Adrenal gland (tissue), 12 donors: ENCODE results near the gene REXO2. TPM values are rescaled to one million over a fixed set of nuclear protein-coding genes. Genes with fewer than 3 reads are reported as not detected.

Source experiments
- DNase-seq, 7 donors: peaks; one replicate each; pipeline ENCODE4 v3.0.0-alpha.2; 2019 to 2020
- H3K27ac ChIP-seq, 5 donors: fragments of 200-600 bp; sonication (generic) in 4 of 5; 1 replicate in 3 of 5; 2 replicates in 2 of 5; pipeline versions ENCODE4 v1.5.1 to v1.8.0; 2016 to 2020; ENCODE audit warnings: mild to moderate bottlenecking in 1 of 5
- H3K27me3 ChIP-seq: fragments of 200-600 bp; 2 replicates; pipeline ENCODE4 v1.8.0; 2021
- H3K36me3 ChIP-seq, 2 donors: fragments of 200-600 bp; replicated peaks in 1 of 2; 1 replicate in 1 of 2; 2 replicates in 1 of 2; pipeline versions ENCODE4 v1.5.1 to v1.8.0; 2018 to 2022
- H3K4me1 ChIP-seq, 2 donors: fragments of 200-600 bp; replicated peaks in 1 of 2; 1 replicate in 1 of 2; 2 replicates in 1 of 2; pipeline versions ENCODE4 v1.5.1 to v1.8.0; 2018 to 2021
- H3K4me3 ChIP-seq, 4 donors: fragments of 200-600 bp; sonication (generic) in 3 of 4; one replicate each; pipeline ENCODE4 v1.5.1; 2016 to 2018
- H3K9me3 ChIP-seq, 3 donors: fragments of 200-600 bp; sonication (generic) in 1 of 3; replicated peaks in 1 of 3; 1 replicate in 2 of 3; 2 replicates in 1 of 3; pipeline versions ENCODE4 v1.5.1 to v1.8.0; 2016 to 2021
- POLR2A ChIP-seq, 2 donors: fragments of 450-650 bp; IDR thresholded peaks; one replicate each; pipeline ENCODE4 v1.6.1; 2017; ENCODE audit warnings: antibody characterized with exemption in 2 of 2, mild to moderate bottlenecking in 2 of 2, moderate library complexity in 1 of 2
- WGBS, 4 donors: extraction: QIAGEN DNeasy Blood & Tissue Kit in 2 of 4; methylation state at CpG; one replicate each; pipeline versions ENCODE4 v1.1.5 to v1.1.7; 2013 to 2017; 5-methylcytosine and 5-hydroxymethylcytosine counted together
- intact Hi-C, 2 donors: fragments of 100-400 bp; cut with DNase I; formaldehyde crosslinking; loops; one replicate each; pipeline versions ENCODE4 v1.14.1 to v1.15.0; 2022 to 2023
- polyA plus RNA-seq, 3 donors: library from polyadenylated mRNA; stranded (reverse); fragments of 200-250 nt in 2 of 3; fragments of 350-450 nt in 1 of 3; fragmentation: Illumina TruSeq in 1 of 3; extraction: RNeasy Lipid Tissue Mini Kit (QIAGEN cat#74804) in 1 of 3; gene quantifications; one replicate each; pipeline ENCODE4 v1.2.3, GENCODE V29; 2013 to 2014
- total RNA-seq, 9 donors: library from RNA; depleted of rRNA in 4 of 9; stranded (reverse); fragments of >200 nt in 4 of 9; fragments of 120-200 nt in 1 of 9; fragmentation: NEBNext Ultra II Directional in 1 of 9; extraction: Animal tissue kit (Norgen Biotek cat#: 25700) in 1 of 9; gene quantifications; one replicate each; pipeline versions ENCODE4 v1.1.0 to v1.2.4, GENCODE V29; 2013 to 2023
- TF ChIP-seq, protein P1 (sequence below), 6 experiments: fragments of 450-650 bp in 4 of 6; fragments of 200-600 bp in 2 of 6; sonication (generic) in 1 of 6; IDR thresholded peaks; 1 replicate in 5 of 6; 2 replicates in 1 of 6; pipeline versions ENCODE4 v1.5.1 to v1.8.0; 2016 to 2021; ENCODE audit warnings: antibody characterized with exemption in 6 of 6, mild to moderate bottlenecking in 2 of 6, moderate library complexity in 1 of 6
- donor health status: healthy with polysubstance abuse.
- donor health status: Bipolar disorder and iron deficiency.
- donor health status: DM: yes; HTN: yes; CAD: no.
- donor health status: DM: no; HTN: no; CAD: no.
- donor health status: DM: no; HTN: no; CAD: no.
- donor health status: DM: yes; HTN: yes; CAD: no.

REXO2 gene
- total and polyA plus RNA-seq, 12 donors, result 50.5 to 211 (median 107) TPM

DNA sequence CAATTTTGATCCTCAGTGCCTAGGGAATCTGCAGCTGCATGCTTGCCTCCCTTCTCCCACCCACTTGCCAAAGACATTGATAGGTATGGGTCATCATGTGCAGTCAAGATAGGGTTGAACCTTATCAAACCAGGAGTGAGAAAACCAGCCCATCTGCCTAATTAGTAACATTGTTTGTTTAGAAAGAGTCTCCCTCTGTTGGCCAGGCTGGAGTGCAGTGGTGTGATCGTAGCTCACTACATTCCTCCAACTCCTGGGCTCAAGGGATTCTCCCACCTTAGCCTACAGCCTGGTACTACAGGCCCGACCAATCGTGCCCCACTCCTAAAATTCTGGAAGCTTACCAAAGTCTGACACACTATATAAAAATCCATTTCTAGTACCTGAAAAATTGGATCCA, 43.5 kb upstream of the REXO2 start:
- peaks cover 14 to 18% of the 10 kb centered on the region in 2 donors for H3K4me1 ChIP-seq
- H3K4me3 ChIP-seq, result no peak overlapping the region
- intact Hi-C loops, result no loop called here
- no peaks in the 10 kb centered on the region for H3K36me3 ChIP-seq
- H3K27ac ChIP-seq, result no peak overlapping the region
- 56 to 66% (median 58%) methylated on average over 3 of the region's 3 CpGs for WGBS, 4 donors
- H3K9me3 ChIP-seq, result no peaks in the 10 kb centered on the region
- no peak for TF ChIP-seq POLR2A (IDR thresholded peaks at IDR 0.05)
- TF ChIP-seq, protein P1, sequence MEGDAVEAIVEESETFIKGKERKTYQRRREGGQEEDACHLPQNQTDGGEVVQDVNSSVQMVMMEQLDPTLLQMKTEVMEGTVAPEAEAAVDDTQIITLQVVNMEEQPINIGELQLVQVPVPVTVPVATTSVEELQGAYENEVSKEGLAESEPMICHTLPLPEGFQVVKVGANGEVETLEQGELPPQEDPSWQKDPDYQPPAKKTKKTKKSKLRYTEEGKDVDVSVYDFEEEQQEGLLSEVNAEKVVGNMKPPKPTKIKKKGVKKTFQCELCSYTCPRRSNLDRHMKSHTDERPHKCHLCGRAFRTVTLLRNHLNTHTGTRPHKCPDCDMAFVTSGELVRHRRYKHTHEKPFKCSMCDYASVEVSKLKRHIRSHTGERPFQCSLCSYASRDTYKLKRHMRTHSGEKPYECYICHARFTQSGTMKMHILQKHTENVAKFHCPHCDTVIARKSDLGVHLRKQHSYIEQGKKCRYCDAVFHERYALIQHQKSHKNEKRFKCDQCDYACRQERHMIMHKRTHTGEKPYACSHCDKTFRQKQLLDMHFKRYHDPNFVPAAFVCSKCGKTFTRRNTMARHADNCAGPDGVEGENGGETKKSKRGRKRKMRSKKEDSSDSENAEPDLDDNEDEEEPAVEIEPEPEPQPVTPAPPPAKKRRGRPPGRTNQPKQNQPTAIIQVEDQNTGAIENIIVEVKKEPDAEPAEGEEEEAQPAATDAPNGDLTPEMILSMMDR (IDR thresholded peaks at IDR 0.05), result no peak
- DNase-seq, result no peak
- H3K27me3 ChIP-seq, result peaks cover 8% of the 10 kb centered on the region

DNA sequence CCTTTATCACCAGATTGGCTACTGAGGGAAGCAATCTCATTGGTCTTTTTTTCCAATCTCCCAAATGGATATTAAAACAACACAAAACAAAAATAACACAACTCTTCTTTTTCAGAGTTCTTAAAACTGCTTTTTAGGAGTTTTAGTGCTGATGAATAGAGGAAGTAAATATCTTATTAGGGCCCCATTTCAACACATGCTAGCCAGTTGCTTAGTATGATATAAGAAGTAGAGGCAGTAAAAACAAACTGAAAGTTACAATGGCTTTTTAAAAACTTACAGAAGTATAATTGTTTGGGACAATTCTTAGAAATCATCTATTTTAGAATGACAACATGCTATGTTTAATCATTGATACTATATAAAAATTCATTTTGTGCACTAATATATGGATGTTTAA, 42.4 kb upstream of the REXO2 start:
- no peak for TF ChIP-seq POLR2A (IDR thresholded peaks at IDR 0.05)
- TF ChIP-seq, protein P1 (IDR thresholded peaks at IDR 0.05), result no peak
- Histone ChIP-seq H3K27ac (no peak overlapping the region), H3K36me3 (no peaks in the 10 kb centered on the region), H3K4me3 (no peak overlapping the region), H3K9me3 (no peaks in the 10 kb centered on the region), H3K4me1 (peaks cover 14 to 25% of the 10 kb centered on the region in 2 donors), H3K27me3 (no peaks in the 10 kb centered on the region)
- intact Hi-C loops, result no loop called here
- DNase-seq, result no peak

DNA sequence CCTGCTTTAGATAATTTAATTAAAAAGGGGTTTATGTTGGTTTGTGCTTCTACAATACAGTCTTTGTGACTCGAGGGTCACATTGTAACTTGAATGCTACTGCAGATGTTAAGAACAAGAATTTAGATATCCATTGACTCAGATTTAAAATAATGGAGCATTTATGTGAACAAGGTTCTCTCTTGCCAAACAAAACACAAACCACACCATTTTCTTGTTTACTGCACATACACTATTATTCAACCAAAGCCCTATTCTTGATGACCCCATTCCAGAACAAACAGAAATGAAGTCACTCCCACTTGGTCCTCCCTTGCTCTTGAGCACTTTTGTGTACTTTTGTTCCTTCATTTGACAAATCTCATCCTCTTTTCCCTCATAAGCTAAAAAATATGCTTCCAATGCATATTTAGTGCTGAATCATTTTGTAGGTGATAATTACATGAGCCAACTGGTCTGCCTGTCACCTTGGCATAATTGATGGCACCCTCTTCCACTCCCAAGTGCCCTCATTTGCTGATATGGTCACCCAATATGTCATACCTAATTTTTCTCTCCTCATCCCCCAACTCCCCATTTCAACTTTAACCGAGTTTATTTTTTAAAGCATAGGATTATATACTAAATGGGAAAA, 41.8 kb upstream of the REXO2 start:
- 61 to 76% (median 71%) methylated on average over 2 of the region's 2 CpGs for WGBS, 4 donors
- Histone ChIP-seq H3K27me3 (no peaks in the 10 kb centered on the region), H3K4me1 (peaks cover 14 to 27% of the 10 kb centered on the region in 2 donors), H3K4me3 (no peak overlapping the region), H3K9me3 (no peaks in the 10 kb centered on the region), H3K27ac (no peak overlapping the region), H3K36me3 (no peaks in the 10 kb centered on the region)
- intact Hi-C loops, result no loop called here
- TF ChIP-seq, protein P1 (IDR thresholded peaks at IDR 0.05), result no peak
- no peak for TF ChIP-seq POLR2A (IDR thresholded peaks at IDR 0.05)
- DNase-seq, result no peak

DNA sequence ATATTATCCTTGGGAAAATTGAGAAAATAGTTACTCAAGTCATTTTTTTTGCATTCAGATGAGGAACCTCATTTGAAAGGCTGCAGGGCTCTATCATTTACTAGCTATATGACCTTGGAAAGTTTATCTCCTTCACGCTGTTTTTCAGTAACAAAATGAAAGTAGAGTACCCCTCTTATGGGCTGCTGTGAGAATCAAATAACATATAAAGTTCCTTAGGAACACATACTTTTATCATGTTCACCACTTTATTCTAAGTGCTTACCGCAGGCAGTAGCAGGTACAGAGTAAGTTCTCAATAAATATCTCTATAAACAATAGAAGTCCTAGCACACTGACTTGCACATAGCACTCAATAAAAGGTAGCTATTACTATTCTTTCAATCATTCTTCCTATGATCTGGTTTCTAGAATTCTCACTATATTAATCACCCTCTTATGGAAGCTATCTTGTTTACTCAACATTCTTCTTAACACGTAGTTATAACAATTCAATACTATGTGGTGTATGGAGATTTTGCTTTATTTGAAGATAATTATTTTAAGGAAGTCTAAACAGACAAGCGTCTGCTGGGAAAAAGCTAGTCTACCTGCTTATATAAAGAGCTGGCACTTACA, 40.9 kb upstream of the REXO2 start:
- no peak overlapping the region for H3K4me3 ChIP-seq
- intact Hi-C loops, result no loop called here
- H3K4me1 ChIP-seq, result peaks cover 14 to 36% of the 10 kb centered on the region in 2 donors
- no peaks in the 10 kb centered on the region for H3K9me3 ChIP-seq
- no peaks in the 10 kb centered on the region for H3K27me3 ChIP-seq
- H3K27ac ChIP-seq, result no peak overlapping the region
- no peaks in the 10 kb centered on the region for H3K36me3 ChIP-seq
- TF ChIP-seq, protein P1 (IDR thresholded peaks at IDR 0.05), result no peak
- no peak for TF ChIP-seq POLR2A (IDR thresholded peaks at IDR 0.05)
- WGBS, 4 donors, result 70 to 77% (median 73%) methylated on average over 4 of the region's 4 CpGs
- no peak for DNase-seq
